WTC11 (cell line): ENCODE results near the gene STK17B. TPM values are rescaled to one million over a fixed set of nuclear protein-coding genes. Genes with fewer than 3 reads are reported as not detected.

Experiments used
- ATAC-seq: fragments of 200-7000 bp; cut with Tn5 transposase; 2 replicates; pipeline ENCODE4 v1.10.0; 2021; ENCODE audit warnings: mild to moderate bottlenecking, moderate library complexity
- CTCF ChIA-PET: fragments of 300-600 bp; sonication (Branson Sonifier 250); formaldehyde crosslinking; loops from one replicate; lab custom pipeline; 2021; ENCODE audit warnings: antibody characterized with exemption; lab: Charles Lee
- POLR2A ChIA-PET: fragments of 350-600 bp; sonication (Branson Sonifier 250); formaldehyde crosslinking; loops from one replicate; lab custom pipeline; 2021; ENCODE audit warnings: antibody characterized with exemption; lab: Charles Lee
- DNase-seq: peaks from one replicate; pipeline ENCODE4 v3.0.0; 2021; ENCODE audit warnings: low spot score
- H3K27ac Mint-ChIP-seq: 2 replicates; pipeline ENCODE4 v1.8.0; 2021; ENCODE audit warnings: mixed read lengths
- H3K27me3 Mint-ChIP-seq: 2 replicates; pipeline ENCODE4 v1.8.0; 2021; ENCODE audit warnings: low read depth, mild to moderate bottlenecking, moderate library complexity, mixed read lengths
- H3K36me3 Mint-ChIP-seq: 2 replicates; pipeline ENCODE4 v1.8.0; 2021; ENCODE audit warnings: mixed read lengths
- H3K4me1 Mint-ChIP-seq: 2 replicates; pipeline ENCODE4 v1.8.0; 2022; ENCODE audit warnings: mixed read lengths
- H3K4me3 Mint-ChIP-seq: 2 replicates; pipeline ENCODE4 v1.8.0; 2021; ENCODE audit warnings: mild to moderate bottlenecking, moderate library complexity, mixed read lengths
- H3K9me3 Mint-ChIP-seq: 2 replicates; pipeline ENCODE4 v1.8.0; 2021; ENCODE audit warnings: mixed read lengths
- AFF4 ChIP-seq: sonication (generic); formaldehyde crosslinking; IDR thresholded peaks from 2 replicates; pipeline ENCODE4 v1.8.1; 2023; ENCODE audit warnings: mild to moderate bottlenecking, missing genetic modification reagents, borderline replicate concordance
- ATF2 ChIP-seq: sonication (generic); formaldehyde crosslinking; IDR thresholded peaks from 2 replicates; pipeline ENCODE4 v1.8.1; 2022; ENCODE audit warnings: low read depth, missing genetic modification reagents, borderline replicate concordance
- ATF6 ChIP-seq: sonication (generic); formaldehyde crosslinking; IDR thresholded peaks from 2 replicates; pipeline ENCODE4 v1.8.1; 2023; ENCODE audit warnings: mild to moderate bottlenecking, missing genetic modification reagents
- CREB1 ChIP-seq: sonication (generic); formaldehyde crosslinking; IDR thresholded peaks from 2 replicates; pipeline ENCODE4 v1.8.0; 2023; ENCODE audit warnings: mild to moderate bottlenecking, missing genetic modification reagents
- CREM ChIP-seq: sonication (generic); formaldehyde crosslinking; IDR thresholded peaks from 2 replicates; pipeline ENCODE4 v1.8.1; 2022; ENCODE audit warnings: mild to moderate bottlenecking, missing genetic modification reagents, moderate library complexity
- ELF4 ChIP-seq: sonication (generic); formaldehyde crosslinking; IDR thresholded peaks from 2 replicates; pipeline ENCODE4 v1.8.1; 2022; ENCODE audit warnings: low read depth, mild to moderate bottlenecking, moderate library complexity, missing genetic modification reagents
- ESRRA ChIP-seq: sonication (generic); formaldehyde crosslinking; IDR thresholded peaks from 2 replicates; pipeline ENCODE4 v1.8.1; 2022; ENCODE audit warnings: mild to moderate bottlenecking, missing genetic modification reagents, borderline replicate concordance
- GTF2I ChIP-seq: fragments of 250-450 bp; sonication (Bioruptor Pico); conservative IDR thresholded peaks from 2 replicates; pipeline ENCODE4 v1.4.0; 2021; ENCODE audit warnings: mild to moderate bottlenecking
- MLX ChIP-seq: sonication (generic); formaldehyde crosslinking; IDR thresholded peaks from 2 replicates; pipeline ENCODE4 v1.8.1; 2023; ENCODE audit warnings: mild to moderate bottlenecking, missing genetic modification reagents, moderate library complexity
- NFATC4 ChIP-seq: fragments of 250-450 bp; sonication (Bioruptor Pico); IDR thresholded peaks from 2 replicates; pipeline ENCODE4 v1.9.0; 2021; ENCODE audit warnings: mild to moderate bottlenecking
- NR2C2 ChIP-seq: sonication (generic); formaldehyde crosslinking; IDR thresholded peaks from 2 replicates; pipeline ENCODE4 v1.8.0; 2022; ENCODE audit warnings: mild to moderate bottlenecking, missing genetic modification reagents
- NR3C1 ChIP-seq: sonication (generic); formaldehyde crosslinking; conservative IDR thresholded peaks from 2 replicates; pipeline ENCODE4 v1.8.1; 2023; ENCODE audit warnings: low read depth, mild to moderate bottlenecking, missing genetic modification reagents
- PRDM15 ChIP-seq: sonication (generic); formaldehyde crosslinking; IDR thresholded peaks from 2 replicates; pipeline ENCODE4 v1.8.0; 2022; ENCODE audit warnings: missing genetic modification reagents
- PRRX2 ChIP-seq: fragments of 250-450 bp; sonication (Bioruptor Pico); IDR thresholded peaks from 2 replicates; pipeline ENCODE4 v1.8.0; 2021; ENCODE audit warnings: mild to moderate bottlenecking
- RORB ChIP-seq: fragments of 250-450 bp; sonication (Bioruptor Pico); IDR thresholded peaks from 2 replicates; pipeline ENCODE4 v1.9.0; 2021; ENCODE audit warnings: mild to moderate bottlenecking
- SMAD4 ChIP-seq: sonication (generic); formaldehyde crosslinking; IDR thresholded peaks from 2 replicates; pipeline ENCODE4 v1.8.0; 2022; ENCODE audit warnings: mild to moderate bottlenecking, missing genetic modification reagents
- ZBTB43 ChIP-seq: sonication (generic); formaldehyde crosslinking; IDR thresholded peaks from 2 replicates; pipeline ENCODE4 v1.8.1; 2023; ENCODE audit warnings: mild to moderate bottlenecking, missing genetic modification reagents
- ZNF416 ChIP-seq: fragments of 250-450 bp; sonication (Bioruptor Pico); IDR thresholded peaks from 2 replicates; pipeline ENCODE4 v1.9.0; 2021; ENCODE audit warnings: mild to moderate bottlenecking, inconsistent platforms
- total RNA-seq: library from RNA; stranded (reverse); gene quantifications from 3 replicates; pipeline ENCODE4 v1.2.3, GENCODE V29; 2021
- TF ChIP-seq, protein P1 (sequence below): fragments of 250-450 bp; sonication (Bioruptor Pico); IDR thresholded peaks from 2 replicates; pipeline ENCODE4 v2.1.2; 2022; ENCODE audit warnings: mild to moderate bottlenecking, moderate library complexity
- TF ChIP-seq, protein P2 (sequence below): sonication (generic); formaldehyde crosslinking; IDR thresholded peaks from 2 replicates; pipeline ENCODE4 v1.8.1; 2023; ENCODE audit warnings: mild to moderate bottlenecking, missing genetic modification reagents, moderate library complexity

Gene STK17B
- total RNA-seq, 1 experiment from 2014 or later, result 11.8 TPM

DNA sequence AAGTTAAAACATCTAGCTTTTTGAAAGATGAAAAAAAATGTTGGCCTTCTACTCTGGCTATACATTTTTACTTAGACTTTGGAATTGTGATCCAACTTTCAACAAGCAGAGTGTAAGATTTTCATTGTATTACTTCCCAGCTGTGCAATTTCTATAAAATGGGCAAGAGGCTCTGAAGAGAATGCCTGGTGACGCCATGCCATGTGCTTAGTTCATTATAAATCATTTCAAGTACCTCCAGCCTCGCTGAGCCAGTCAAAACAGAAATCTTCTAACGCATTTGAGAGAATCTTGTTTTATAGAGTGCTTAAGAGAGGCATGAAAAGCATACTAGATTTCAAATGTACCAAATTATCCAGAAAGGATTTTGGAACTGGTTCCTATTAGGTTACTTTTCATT, 10.1 kb upstream of the STK17B start (continued):
- TF ChIP-seq MLX (CRISPR knock-in tag) (no peak), SMAD4 (CRISPR knock-in tag) (no peak), ATF2 (CRISPR knock-in tag) (no peak), ZBTB43 (CRISPR knock-in tag) (no peak), ESRRA (CRISPR knock-in tag) (no peak), ATF6 (CRISPR knock-in tag) (no peak), GTF2I (no peak), ZNF416 (CRISPR knock-in tag) (no peak)
- TF ChIP-seq, protein P1, sequence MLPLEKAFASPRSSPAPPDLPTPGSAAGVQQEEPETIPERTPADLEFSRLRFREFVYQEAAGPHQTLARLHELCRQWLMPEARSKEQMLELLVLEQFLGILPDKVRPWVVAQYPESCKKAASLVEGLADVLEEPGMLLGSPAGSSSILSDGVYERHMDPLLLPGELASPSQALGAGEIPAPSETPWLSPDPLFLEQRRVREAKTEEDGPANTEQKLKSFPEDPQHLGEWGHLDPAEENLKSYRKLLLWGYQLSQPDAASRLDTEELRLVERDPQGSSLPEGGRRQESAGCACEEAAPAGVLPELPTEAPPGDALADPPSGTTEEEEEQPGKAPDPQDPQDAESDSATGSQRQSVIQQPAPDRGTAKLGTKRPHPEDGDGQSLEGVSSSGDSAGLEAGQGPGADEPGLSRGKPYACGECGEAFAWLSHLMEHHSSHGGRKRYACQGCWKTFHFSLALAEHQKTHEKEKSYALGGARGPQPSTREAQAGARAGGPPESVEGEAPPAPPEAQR (CRISPR knock-in tag), result no peak
- TF ChIP-seq, protein P2, sequence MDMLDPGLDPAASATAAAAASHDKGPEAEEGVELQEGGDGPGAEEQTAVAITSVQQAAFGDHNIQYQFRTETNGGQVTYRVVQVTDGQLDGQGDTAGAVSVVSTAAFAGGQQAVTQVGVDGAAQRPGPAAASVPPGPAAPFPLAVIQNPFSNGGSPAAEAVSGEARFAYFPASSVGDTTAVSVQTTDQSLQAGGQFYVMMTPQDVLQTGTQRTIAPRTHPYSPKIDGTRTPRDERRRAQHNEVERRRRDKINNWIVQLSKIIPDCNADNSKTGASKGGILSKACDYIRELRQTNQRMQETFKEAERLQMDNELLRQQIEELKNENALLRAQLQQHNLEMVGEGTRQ (CRISPR knock-in tag), result no peak

- Mint-ChIP-seq H3K36me3 (no peaks in the 10 kb centered on the region), H3K27ac (no peak overlapping the region), H3K9me3 (no peaks in the 10 kb centered on the region), H3K27me3 (peaks cover 12% of the 10 kb centered on the region), H3K4me3 (no peak overlapping the region), H3K4me1 (peaks cover 8% of the 10 kb centered on the region)
- ChIA-PET CTCF (interaction anchor here (0.5 kb wide), 1 partner anchor 72 kb away, joined by 4 read pairs; no protein-coding TSS in a partner anchor), POLR2A (interaction anchor here (1.1 kb wide), 1 partner anchor 10 kb away, joined by 3 read pairs; no protein-coding TSS in a partner anchor)
- ATAC-seq, result no peak
- no peak for DNase-seq
- TF ChIP-seq MLX (CRISPR knock-in tag) (no peak), CREM (no peak), RORB (CRISPR knock-in tag) (no peak), NR2C2 (no peak), CREB1 (CRISPR knock-in tag) (no peak), PRDM15 (CRISPR knock-in tag) (no peak), GTF2I (no peak), NFATC4 (CRISPR knock-in tag) (no peak), ESRRA (CRISPR knock-in tag) (no peak), NR3C1 (no peak), ELF4 (CRISPR knock-in tag) (no peak), AFF4 (CRISPR knock-in tag) (no peak), PRRX2 (CRISPR knock-in tag) (no peak)
These were observed 5.7 kb upstream of the STK17B start for GRCh38 chr2:196177124-196177523.
